HCT116 (cell line): ENCODE measurements around the gene SYNE4. TPM values are rescaled to one million over a fixed set of nuclear protein-coding genes. Genes with fewer than 3 reads are reported as not detected.

Source experiments
- ATAC-seq: fragments of 200-7000 bp; cut with Tn5 transposase; 2 replicates; pipeline ENCODE4 v1.9.1; 2020; ENCODE audit warnings: mild to moderate bottlenecking, moderate library complexity
- BruUV-seq: library from RNA; stranded (reverse); fragments of 400-500 nt; replicated peaks from 2 replicates; lab custom pipeline; 2021; lab: Mats Ljungman, UMichigan
- CTCF ChIA-PET: fragments of 300-600 bp; sonication (Branson Sonifier 250); formaldehyde crosslinking; loops from one replicate; lab custom pipeline; 2021; ENCODE audit warnings: antibody characterized with exemption; lab: Charles Lee
- POLR2A ChIA-PET: fragments of 300-600, 350-600 bp; sonication (Branson Sonifier 250); formaldehyde crosslinking; loops from one replicate; lab custom pipeline; 2021; ENCODE audit warnings: antibody characterized with exemption; lab: Charles Lee
- RAD21 ChIA-PET, 2 experiments: fragments of 300-600 bp; sonication (Branson Sonifier 250); formaldehyde crosslinking; loops; one replicate each; lab custom pipeline; 2023; ENCODE audit warnings: low total read pairs in 2 of 2; ENCODE audit not compliant: uncharacterized antibody in 2 of 2, unreplicated experiment in 2 of 2, low non-redundant PET in 1 of 2; lab: Charles Lee
- DNase-seq: peaks from one replicate; pipeline ENCODE4 v3.0.0-alpha.2; 2010; ENCODE audit warnings: low read depth, low spot score
- H2AFZ ChIP-seq: fragments of 200-600 bp; shearing (Covaris generic), sonication (generic); 2 replicates; pipeline ENCODE4 v1.6.1; 2017; ENCODE audit warnings: low read depth, mixed run types, mixed read lengths, antibody characterized with exemption, low read length; ENCODE audit not compliant: poor library complexity, severe bottlenecking
- H3K27ac ChIP-seq: 2 replicates; pipeline ENCODE4 v1.5.1; 2012; ENCODE audit warnings: low read depth, low read length
- H3K27me3 ChIP-seq: fragments of 200-600 bp; sonication (generic); 2 replicates; pipeline ENCODE4 v1.6.1; 2016; ENCODE audit warnings: mixed run types, low read length, mixed read lengths; ENCODE audit not compliant: insufficient read depth
- H3K36me3 ChIP-seq, 2 experiments: fragments of 200-500 bp in 1 of 2; fragments of 200-600 bp in 1 of 2; sonication (Bioruptor generic) in 1 of 2; sonication (generic) in 1 of 2; 2 replicates each; pipeline versions ENCODE4 v1.5.1 to v1.6.1; 2014 to 2016; ENCODE audit warnings: low read length in 2 of 2, inconsistent platforms in 1 of 2, mixed read lengths in 1 of 2, mixed run types in 1 of 2; ENCODE audit not compliant: insufficient read depth in 2 of 2, control insufficient read depth in 1 of 2
- H3K4me1 ChIP-seq, 2 experiments: fragments of 200-600 bp in 1 of 2; sonication (generic) in 1 of 2; 2 replicates each; pipeline versions ENCODE4 v1.5.1 to v1.6.1; 2012 to 2017; ENCODE audit warnings: low read length in 2 of 2, inconsistent platforms in 1 of 2, mild to moderate bottlenecking in 1 of 2, mixed read lengths in 1 of 2, mixed run types in 1 of 2, moderate library complexity in 1 of 2; ENCODE audit not compliant: insufficient read depth in 2 of 2, control insufficient read depth in 1 of 2
- H3K4me2 ChIP-seq: fragments of 200-600 bp; sonication (generic); 2 replicates; pipeline ENCODE4 v1.6.1; 2017; ENCODE audit warnings: mixed run types, low read length, mixed read lengths
- H3K4me3 ChIP-seq, 2 experiments: fragments of 200-600 bp in 1 of 2; sonication (generic) in 1 of 2; replicated peaks in 1 of 2; 2 replicates each; pipeline ENCODE4 v1.5.1; 2011 to 2016; ENCODE audit warnings: low read length in 2 of 2, control low read depth in 1 of 2, low read depth in 1 of 2, mild to moderate bottlenecking in 1 of 2, mixed read lengths in 1 of 2, mixed run types in 1 of 2
- H3K79me2 ChIP-seq: fragments of 200-600 bp; sonication (generic); 2 replicates; pipeline ENCODE4 v1.6.1; 2017; ENCODE audit warnings: mild to moderate bottlenecking, mixed run types, low read length, moderate library complexity, mixed read lengths; ENCODE audit not compliant: insufficient read depth
- H3K9ac ChIP-seq: fragments of 200-600 bp; sonication (generic); 2 replicates; pipeline ENCODE4 v1.6.1; 2016; ENCODE audit warnings: low read length, mixed read lengths
- H3K9me2 ChIP-seq: fragments of 200-600 bp; sonication (generic), shearing (Covaris generic); 2 replicates; pipeline ENCODE4 v1.6.1; 2017; ENCODE audit warnings: mixed run types, mild to moderate bottlenecking, moderate library complexity; ENCODE audit not compliant: insufficient read depth
- H3K9me3 ChIP-seq, 2 experiments: fragments of 200-500 bp in 1 of 2; fragments of 200-600 bp in 1 of 2; sonication (Bioruptor generic) in 1 of 2; sonication (generic) in 1 of 2; 2 replicates each; pipeline ENCODE4 v1.6.1; 2014 to 2017; ENCODE audit warnings: low read length in 2 of 2, mixed read lengths in 2 of 2, inconsistent platforms in 1 of 2, low read depth in 1 of 2, mild to moderate bottlenecking in 1 of 2, mixed run types in 1 of 2, moderate library complexity in 1 of 2; ENCODE audit not compliant: control insufficient read depth in 1 of 2, insufficient read depth in 1 of 2
- H4K20me1 ChIP-seq: fragments of 200-600 bp; sonication (generic), shearing (Covaris generic); 2 replicates; pipeline ENCODE4 v1.6.1; 2017; ENCODE audit warnings: mixed run types, mild to moderate bottlenecking, moderate library complexity; ENCODE audit not compliant: insufficient read depth
- CEBPB ChIP-seq: IDR thresholded peaks from 2 replicates; pipeline ENCODE4 v1.6.1; 2012; ENCODE audit warnings: low read depth
- RAD21 ChIP-seq: IDR thresholded peaks from 2 replicates; pipeline ENCODE4 v1.6.1; 2012; ENCODE audit warnings: low read depth, mild to moderate bottlenecking
- YY1 ChIP-seq: IDR thresholded peaks from 2 replicates; pipeline ENCODE4 v1.6.1; 2011; ENCODE audit warnings: low read length, low read depth, moderate library complexity, mild to moderate bottlenecking; ENCODE audit not compliant: insufficient replicate concordance; ENCODE audit errors: extremely low read depth
- intact Hi-C: fragments of 100-400 bp; cut with micrococcal nuclease; formaldehyde crosslinking; loops from 2 replicates; pipeline ENCODE4 v1.10.0; 2022
- total RNA-seq: library from RNA; stranded (reverse); gene quantifications from one replicate; pipeline ENCODE4 v1.2.1, GENCODE V29; 2021; ENCODE audit not compliant: unreplicated experiment

Gene SYNE4
- total RNA-seq, 1 experiment from 2014 or later = 27.9 TPM

DNA sequence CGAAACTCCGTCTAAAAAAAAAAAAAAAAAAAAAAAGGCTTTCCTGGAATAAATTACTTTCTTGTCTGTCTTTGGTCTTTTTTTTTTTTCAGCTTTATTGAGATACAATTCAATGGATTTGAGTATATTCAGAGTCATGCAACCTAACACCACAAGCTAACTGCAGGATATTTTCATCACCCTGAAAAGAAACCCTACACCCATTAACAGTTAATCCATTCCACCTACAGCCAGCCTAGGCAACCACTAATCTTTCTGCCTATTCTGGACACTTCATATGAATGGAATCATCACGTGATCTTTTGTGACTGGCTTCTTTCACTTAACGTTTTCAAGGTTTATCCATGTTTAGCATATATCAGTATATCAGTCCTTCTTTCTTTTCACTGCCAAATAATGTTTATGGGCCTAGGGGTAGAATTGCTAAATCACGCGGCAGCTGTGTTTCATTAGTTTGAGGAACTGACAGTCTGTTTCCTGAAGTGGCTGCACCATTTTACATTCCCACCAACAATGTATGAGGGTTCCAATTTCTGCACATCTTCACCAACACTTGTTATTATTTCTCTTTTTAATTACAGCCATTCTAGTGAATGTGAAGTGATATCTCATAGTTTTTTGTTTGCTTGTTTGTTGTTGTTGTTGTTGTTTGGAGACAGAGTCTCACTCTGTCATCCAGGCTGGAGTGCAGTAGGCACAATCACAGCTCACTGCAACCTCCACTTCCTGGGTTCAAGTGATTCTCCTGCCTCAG lies 52.6 kb downstream of the SYNE4 start:
- no peaks in the 10 kb centered on the region for H3K79me2 ChIP-seq
- no peak for TF ChIP-seq CEBPB
- no peak for TF ChIP-seq RAD21
- no peak for TF ChIP-seq YY1
- TF ChIP-seq, all 23 proteins: peak for 0
- Histone ChIP-seq H4K20me1 (no peaks in the 10 kb centered on the region), H3K9me2 (no peaks in the 10 kb centered on the region), H3K9me3 (no peaks in the 10 kb centered on the region), H3K27me3 (no peaks in the 10 kb centered on the region), H2AFZ (no peak overlapping the region), H3K4me2 (no peak overlapping the region), H3K27ac (no peak overlapping the region), H3K4me1 (peaks cover 9 to 11% of the 10 kb centered on the region in 2 experiments; a peak in 3 of 4 replicates), H3K4me3 (no peak overlapping the region), H3K9ac (no peak overlapping the region), H3K36me3 (no peaks in the 10 kb centered on the region)
- DNase-seq (no peak), ATAC-seq (no peak)
- ChIA-PET CTCF (interaction anchor here (1.1 kb wide), 1 partner anchor 24 kb away, joined by 3 read pairs; no protein-coding TSS in a partner anchor), POLR2A (no interaction called here), RAD21 (no interaction called here)
- no TSS peak for BruUV-seq
- intact Hi-C loops = no loop called here

Other genes starting within 250 kb of the SYNE4 start
- gene ARHGAP33, start 233.2 kb downstream of the SYNE4 start, total RNA-seq = 30.2 TPM
- 0.44 TPM for gene PRODH2, start 196.0 kb downstream of the SYNE4 start, total RNA-seq
- gene NPHS1, start 156.3 kb downstream of the SYNE4 start, total RNA-seq = 0.57 TPM
- 1.3 TPM for gene KIRREL2, start 151.9 kb downstream of the SYNE4 start, total RNA-seq
- gene APLP1, start 140.2 kb downstream of the SYNE4 start, total RNA-seq = 41.2 TPM
- 13.7 TPM for gene NFKBID, start 108.3 kb downstream of the SYNE4 start, total RNA-seq
- gene HCST, start 106.3 kb downstream of the SYNE4 start, total RNA-seq = 1.2 TPM
- 0.49 TPM for gene TYROBP, start 100.5 kb downstream of the SYNE4 start, total RNA-seq
- 18.8 TPM for gene LRFN3, start 72.4 kb downstream of the SYNE4 start, total RNA-seq
- 21.0 TPM for gene SDHAF1, start 13.6 kb downstream of the SYNE4 start, total RNA-seq
- 28.6 TPM for gene ALKBH6, start 5.4 kb upstream of the SYNE4 start, total RNA-seq
- 1.5 TPM for gene CLIP3, start 24.1 kb upstream of the SYNE4 start, total RNA-seq
- 1.7 TPM for gene THAP8, start 45.5 kb upstream of the SYNE4 start, total RNA-seq
- gene WDR62, start 46.1 kb upstream of the SYNE4 start, total RNA-seq = 17.0 TPM
- gene OVOL3, start 102.3 kb upstream of the SYNE4 start, total RNA-seq = not detected
- 108 TPM for gene POLR2I, start 106.1 kb upstream of the SYNE4 start, total RNA-seq
- gene TBCB, start 106.7 kb upstream of the SYNE4 start, total RNA-seq = 141 TPM
- 621 TPM for gene CAPNS1, start 131.3 kb upstream of the SYNE4 start, total RNA-seq
- gene COX7A1, start 143.6 kb upstream of the SYNE4 start, total RNA-seq = not detected
- gene ZNF565, start 205.9 kb upstream of the SYNE4 start, total RNA-seq = 3.2 TPM
- 105 TPM for gene ZNF146, start 206.3 kb upstream of the SYNE4 start, total RNA-seq